ENCODE data around the gene TRAPPC12. TPM values are rescaled to one million over a fixed set of nuclear protein-coding genes. Genes with fewer than 3 reads are reported as not detected.
"Not testable (repeated sequence)": the region's sequence is repeated elsewhere in the genome, so short reads cannot be mapped to it uniquely, and the experiment has no call there.

The TRAPPC12 gene
- total RNA-seq, 1 experiment from 2014 or later, result 77.0 TPM

DNA sequence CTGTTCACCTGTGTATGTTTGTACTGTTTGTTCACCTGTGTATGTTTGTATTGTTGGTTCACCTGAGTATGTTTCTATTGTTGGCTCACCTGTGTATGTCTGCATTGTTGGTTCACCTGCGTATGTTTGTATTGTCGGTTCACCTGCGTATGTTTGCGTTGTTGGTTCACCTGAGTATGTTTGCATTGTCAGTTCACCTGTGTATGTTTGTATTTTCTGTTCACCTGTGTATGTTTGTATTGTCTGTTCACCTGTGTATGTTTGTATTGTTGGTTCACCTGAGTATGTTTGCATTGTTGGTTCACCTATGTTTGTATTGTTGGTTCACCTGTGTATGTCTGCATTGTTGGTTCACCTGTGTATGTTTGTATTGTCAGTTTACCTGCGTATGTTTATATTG lies 125.2 kb downstream of the TRAPPC12 start:
- Mint-ChIP-seq H3K4me1 (ENCODE audit: low read depth, unreplicated experiment) (no peaks in the 10 kb centered on the region), H3K36me3 (ENCODE audit: insufficient read depth, unreplicated experiment) (peaks cover 13% of the 10 kb centered on the region), H3K9me3 (ENCODE audit: low read depth, unreplicated experiment) (no peaks in the 10 kb centered on the region), H3K27me3 (ENCODE audit: unreplicated experiment) (no peaks in the 10 kb centered on the region), H3K4me3 (ENCODE audit: low read depth, unreplicated experiment) (no peak overlapping the region), H3K27ac (ENCODE audit: unreplicated experiment) (no peak overlapping the region)
- DNase-seq, result no peak
- TF ChIP-seq, protein P1, sequence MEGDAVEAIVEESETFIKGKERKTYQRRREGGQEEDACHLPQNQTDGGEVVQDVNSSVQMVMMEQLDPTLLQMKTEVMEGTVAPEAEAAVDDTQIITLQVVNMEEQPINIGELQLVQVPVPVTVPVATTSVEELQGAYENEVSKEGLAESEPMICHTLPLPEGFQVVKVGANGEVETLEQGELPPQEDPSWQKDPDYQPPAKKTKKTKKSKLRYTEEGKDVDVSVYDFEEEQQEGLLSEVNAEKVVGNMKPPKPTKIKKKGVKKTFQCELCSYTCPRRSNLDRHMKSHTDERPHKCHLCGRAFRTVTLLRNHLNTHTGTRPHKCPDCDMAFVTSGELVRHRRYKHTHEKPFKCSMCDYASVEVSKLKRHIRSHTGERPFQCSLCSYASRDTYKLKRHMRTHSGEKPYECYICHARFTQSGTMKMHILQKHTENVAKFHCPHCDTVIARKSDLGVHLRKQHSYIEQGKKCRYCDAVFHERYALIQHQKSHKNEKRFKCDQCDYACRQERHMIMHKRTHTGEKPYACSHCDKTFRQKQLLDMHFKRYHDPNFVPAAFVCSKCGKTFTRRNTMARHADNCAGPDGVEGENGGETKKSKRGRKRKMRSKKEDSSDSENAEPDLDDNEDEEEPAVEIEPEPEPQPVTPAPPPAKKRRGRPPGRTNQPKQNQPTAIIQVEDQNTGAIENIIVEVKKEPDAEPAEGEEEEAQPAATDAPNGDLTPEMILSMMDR (IDR thresholded peaks at IDR 0.05; ENCODE audit: unreplicated experiment), result no peak
- no TSS peak for BruUV-seq (replicated peaks)
- CTCF ChIA-PET, result no interaction called here
- intact Hi-C loops (cut with micrococcal nuclease; ENCODE audit: unreplicated experiment), result no loop called here

DNA sequence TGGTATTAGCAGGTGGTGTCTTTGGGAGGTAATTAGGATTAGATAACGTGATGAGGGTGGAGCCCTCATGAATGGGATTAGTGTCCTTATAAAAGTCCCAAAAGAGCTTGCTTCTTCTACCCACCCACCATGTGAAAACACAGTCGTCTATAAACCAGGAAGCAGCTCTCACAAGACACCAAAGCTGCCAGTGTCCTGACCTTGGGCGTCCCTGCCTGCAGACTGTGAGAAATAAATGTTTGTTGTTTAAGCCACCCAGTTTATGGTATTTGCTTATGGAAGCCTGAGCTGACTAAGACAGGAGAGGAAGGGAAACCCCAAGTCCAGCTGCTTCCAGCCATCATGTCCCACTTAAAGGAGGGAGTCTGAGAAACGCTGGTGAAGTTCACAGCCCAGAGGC lies 126.3 kb downstream of the TRAPPC12 start:
- no peaks in the 10 kb centered on the region for H3K27me3 Mint-ChIP-seq (ENCODE audit: unreplicated experiment)
- intact Hi-C loops (cut with micrococcal nuclease; ENCODE audit: unreplicated experiment), result no loop called here
- no peak overlapping the region for H3K4me3 Mint-ChIP-seq (ENCODE audit: low read depth, unreplicated experiment)
- peaks cover 8% of the 10 kb centered on the region for H3K36me3 Mint-ChIP-seq (ENCODE audit: insufficient read depth, unreplicated experiment)
- no TSS peak for BruUV-seq (replicated peaks)
- CTCF ChIA-PET, result no interaction called here
- TF ChIP-seq, protein P1 (IDR thresholded peaks at IDR 0.05; ENCODE audit: unreplicated experiment), result no peak
- no peaks in the 10 kb centered on the region for H3K9me3 Mint-ChIP-seq (ENCODE audit: low read depth, unreplicated experiment)
- no peaks in the 10 kb centered on the region for H3K4me1 Mint-ChIP-seq (ENCODE audit: low read depth, unreplicated experiment)
- no peak for DNase-seq
- no peak overlapping the region for H3K27ac Mint-ChIP-seq (ENCODE audit: unreplicated experiment)

DNA sequence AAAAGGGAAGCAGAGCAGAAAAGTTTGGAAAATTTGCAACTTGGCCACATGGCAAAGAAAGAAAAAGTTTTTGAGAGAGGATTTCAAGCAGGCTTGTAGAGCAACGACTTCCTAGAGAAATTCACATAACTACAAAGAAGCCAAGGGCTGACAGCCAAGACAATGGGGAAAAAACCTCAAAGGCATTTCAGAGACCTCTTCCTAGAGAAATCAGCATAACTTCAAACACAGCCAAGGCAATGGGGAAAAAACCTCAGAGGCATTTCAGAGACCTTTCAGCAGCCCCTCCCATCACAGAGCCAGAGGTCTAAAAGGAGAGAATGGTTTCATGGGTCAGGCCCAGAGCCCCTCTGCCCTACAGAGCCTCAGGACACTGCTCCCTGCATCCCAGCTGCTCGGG lies 132.6 kb downstream of the TRAPPC12 start:
- CTCF ChIA-PET, result no interaction called here
- TF ChIP-seq, protein P1 (IDR thresholded peaks at IDR 0.05; ENCODE audit: unreplicated experiment), result no peak
- BruUV-seq (replicated peaks), result no TSS peak

DNA sequence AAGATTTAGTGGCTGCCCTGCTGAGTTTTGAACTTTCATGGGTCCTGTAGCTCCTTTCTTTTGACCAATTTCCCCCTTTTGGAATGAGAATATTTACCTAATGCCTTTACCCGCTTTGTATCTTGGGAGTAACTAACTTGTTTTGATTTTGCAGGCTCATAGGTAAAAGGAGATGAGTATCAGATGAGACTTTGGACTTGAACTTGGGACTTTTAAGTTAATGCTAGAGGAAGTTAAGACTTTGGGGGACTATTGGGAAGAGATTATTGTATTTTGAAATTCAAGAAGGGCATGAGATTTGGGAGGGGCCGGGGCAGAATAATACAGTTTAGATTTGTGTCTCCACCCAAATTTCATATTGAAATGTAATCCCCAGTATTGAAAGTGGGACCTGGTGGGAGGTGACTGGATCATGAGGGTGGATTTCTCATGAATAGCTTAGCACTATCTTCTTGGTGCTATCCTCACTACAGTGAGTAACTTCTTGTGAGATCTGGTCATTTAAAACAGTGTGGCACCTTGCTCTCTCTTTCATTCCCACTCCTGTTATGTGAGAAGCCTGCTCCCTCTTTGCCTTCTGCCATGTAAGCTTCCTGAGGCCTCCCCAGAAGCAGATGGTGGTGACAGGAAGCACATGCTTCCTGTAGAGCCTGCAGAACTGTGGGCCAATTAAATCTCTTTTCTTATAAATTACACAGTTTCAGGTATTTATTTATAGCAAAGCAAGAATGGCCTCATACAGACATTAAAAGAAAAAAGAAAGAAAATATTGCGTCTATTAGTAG lies 133.7 kb downstream of the TRAPPC12 start:
- Mint-ChIP-seq H3K9me3 (ENCODE audit: low read depth, unreplicated experiment) (no peaks in the 10 kb centered on the region), H3K4me1 (ENCODE audit: low read depth, unreplicated experiment) (peaks cover 16% of the 10 kb centered on the region), H3K36me3 (ENCODE audit: insufficient read depth, unreplicated experiment) (peaks cover 9% of the 10 kb centered on the region), H3K27ac (ENCODE audit: unreplicated experiment) (no peak overlapping the region), H3K27me3 (ENCODE audit: unreplicated experiment) (no peaks in the 10 kb centered on the region), H3K4me3 (ENCODE audit: low read depth, unreplicated experiment) (no peak overlapping the region)
- BruUV-seq (replicated peaks), result no TSS peak
- DNase-seq, result no peak
- intact Hi-C loops (cut with micrococcal nuclease; ENCODE audit: unreplicated experiment), result no loop called here
- TF ChIP-seq, protein P1 (IDR thresholded peaks at IDR 0.05; ENCODE audit: unreplicated experiment), result no peak
- CTCF ChIA-PET, result no interaction called here

More for the DNA sequence above, 132.6 kb downstream of the TRAPPC12 start:
- Mint-ChIP-seq H3K27me3 (ENCODE audit: unreplicated experiment) (no peaks in the 10 kb centered on the region), H3K9me3 (ENCODE audit: low read depth, unreplicated experiment) (no peaks in the 10 kb centered on the region), H3K4me3 (ENCODE audit: low read depth, unreplicated experiment) (no peak overlapping the region), H3K27ac (ENCODE audit: unreplicated experiment) (no peak overlapping the region), H3K4me1 (ENCODE audit: low read depth, unreplicated experiment) (peaks cover 8% of the 10 kb centered on the region), H3K36me3 (ENCODE audit: insufficient read depth, unreplicated experiment) (peaks cover 7% of the 10 kb centered on the region)
- DNase-seq, result no peak
- intact Hi-C loops (cut with micrococcal nuclease; ENCODE audit: unreplicated experiment), result no loop called here

DNA sequence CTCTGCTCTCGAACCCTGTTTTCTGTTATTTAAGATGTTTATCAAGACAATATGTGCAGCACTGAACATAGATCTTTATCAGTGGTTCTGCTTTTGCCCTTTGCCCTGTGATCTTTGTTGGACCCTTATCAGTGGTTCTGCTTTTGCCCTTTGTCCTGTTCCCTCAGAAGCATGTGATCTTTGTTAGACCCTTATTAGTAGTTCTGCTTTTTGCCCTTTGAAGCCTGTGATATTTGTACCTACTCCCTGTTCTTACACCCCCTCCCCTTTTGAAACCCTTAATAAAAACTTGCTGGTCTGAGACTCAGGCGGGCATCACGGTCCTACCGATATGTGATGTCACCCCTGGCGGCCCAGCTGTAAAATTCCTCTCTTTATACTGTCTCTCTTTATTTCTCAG lies 135.9 kb downstream of the TRAPPC12 start:
- H3K4me3 Mint-ChIP-seq (ENCODE audit: low read depth, unreplicated experiment); H3K27me3 Mint-ChIP-seq (ENCODE audit: unreplicated experiment); BruUV-seq (replicated peaks); DNase-seq; H3K9me3 Mint-ChIP-seq (ENCODE audit: low read depth, unreplicated experiment); intact Hi-C loops (cut with micrococcal nuclease; ENCODE audit: unreplicated experiment); H3K27ac Mint-ChIP-seq (ENCODE audit: unreplicated experiment); CTCF ChIA-PET: not testable (repeated sequence)
- Mint-ChIP-seq H3K36me3 (ENCODE audit: insufficient read depth, unreplicated experiment) (peaks cover 30% of the 10 kb centered on the region), H3K4me1 (ENCODE audit: low read depth, unreplicated experiment) (peaks cover 25% of the 10 kb centered on the region)
